ENCODE data around the gene DIPK1C.

- TF ChIP-seq CTCF (IDR thresholded peaks at IDR 0.05) (no peak), POLR2AphosphoS5 (IDR thresholded peaks at IDR 0.05) (no peak), POLR2A (IDR thresholded peaks at IDR 0.05) (no peak), EP300 (IDR thresholded peaks at IDR 0.05) (no peak)
Observed at GRCh38 chr18:74414953-74415515, 42.1 kb downstream of the DIPK1C start.

All from suprapubic skin (tissue), 4 donors.